NCI-H1930 (cell line): ENCODE measurements around the gene ABLIM2.
"Not testable (repeated sequence)": the region's sequence is repeated elsewhere in the genome, so short reads cannot be mapped to it uniquely, and the experiment has no call there.

Source experiments
- DNase-seq, 2 experiments: peaks; one replicate each; lab custom pipeline; 2025; lab: John Stamatoyannopoulos, UW

The ABLIM2 gene

DNA sequence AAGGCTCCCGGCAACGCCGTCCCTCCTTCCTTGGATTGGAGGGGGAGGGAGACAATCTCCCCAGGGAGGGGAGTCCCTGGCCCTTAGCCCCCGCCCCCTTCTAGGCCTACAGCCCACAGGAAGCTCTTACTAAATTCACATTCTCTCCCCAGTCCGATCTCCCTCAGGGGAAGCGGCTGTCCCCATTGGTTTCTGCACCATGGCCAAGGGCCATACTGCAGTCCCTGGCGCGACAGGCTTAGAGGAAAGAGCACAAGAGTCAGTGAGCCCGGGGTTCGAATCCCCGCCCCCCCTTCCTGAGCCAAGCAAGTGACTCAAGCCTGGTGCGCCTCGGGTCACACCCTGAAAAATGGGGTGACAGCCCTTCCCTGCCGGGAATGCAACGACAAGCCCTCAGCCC lies 1.1 kb downstream of the ABLIM2 start:
- DNase-seq: no peak

DNA sequence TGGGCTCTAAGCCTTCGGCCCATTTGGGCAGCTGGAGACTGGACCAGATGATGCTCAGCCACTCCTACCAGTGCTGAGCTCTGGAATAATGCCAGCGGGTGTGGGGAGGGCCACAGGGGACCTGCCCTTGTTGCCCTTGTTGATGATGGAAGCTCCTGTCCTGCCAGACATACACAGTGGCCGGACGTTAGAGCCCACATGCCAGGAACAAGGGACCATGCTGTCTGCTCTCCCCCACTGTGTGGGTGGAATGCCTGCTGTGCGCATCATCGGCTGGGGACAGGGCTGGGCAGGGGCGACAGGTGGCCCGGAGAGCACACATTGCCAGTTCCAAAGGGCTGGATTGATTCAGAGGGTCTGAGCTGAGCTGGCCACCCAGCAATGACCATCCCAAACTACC lies 2.0 kb downstream of the ABLIM2 start:
- no peak for DNase-seq

DNA sequence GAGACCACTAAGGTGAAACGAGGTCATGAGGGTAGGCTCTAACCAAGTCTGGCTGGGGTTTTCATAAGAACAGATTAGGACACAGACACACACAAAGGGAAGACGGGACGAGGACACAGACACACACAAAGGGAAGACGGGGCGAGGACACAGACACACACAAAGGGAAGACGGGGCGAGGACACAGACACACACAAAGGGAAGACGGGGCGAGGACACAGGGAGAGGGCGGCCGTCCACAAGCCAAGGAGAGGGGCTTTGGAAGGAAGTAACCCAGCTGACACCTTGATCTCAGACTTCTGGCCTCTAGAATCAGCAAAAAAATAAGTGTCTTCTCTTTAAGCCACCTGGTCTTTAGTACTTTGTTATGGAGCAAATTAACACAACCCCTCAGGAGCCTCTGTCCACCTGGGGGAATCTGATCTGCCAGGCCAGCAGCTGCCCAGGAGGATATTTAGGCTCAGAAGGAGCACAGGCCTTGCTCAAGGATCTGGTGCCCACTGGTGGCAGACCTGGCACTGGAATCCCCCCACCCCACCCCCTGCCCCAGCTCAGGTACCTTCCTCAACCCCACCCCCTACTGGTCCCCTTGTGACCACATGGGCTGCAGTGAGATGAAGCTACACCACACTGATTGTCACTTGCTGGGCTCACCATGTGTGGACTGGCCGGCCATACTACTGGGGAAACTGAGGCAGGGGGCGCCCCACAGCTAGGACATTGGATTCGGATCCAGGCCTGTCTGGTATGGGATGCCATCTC lies 2.8 kb downstream of the ABLIM2 start:
- DNase-seq: no peak

GRCh38 chr4:8155048-8155447 lies 3.6 kb downstream of the ABLIM2 start:
- no peak for DNase-seq

- DNase-seq: no peak
These were observed 5.2 kb downstream of the ABLIM2 start for GRCh38 chr4:8153441-8153840.

DNA sequence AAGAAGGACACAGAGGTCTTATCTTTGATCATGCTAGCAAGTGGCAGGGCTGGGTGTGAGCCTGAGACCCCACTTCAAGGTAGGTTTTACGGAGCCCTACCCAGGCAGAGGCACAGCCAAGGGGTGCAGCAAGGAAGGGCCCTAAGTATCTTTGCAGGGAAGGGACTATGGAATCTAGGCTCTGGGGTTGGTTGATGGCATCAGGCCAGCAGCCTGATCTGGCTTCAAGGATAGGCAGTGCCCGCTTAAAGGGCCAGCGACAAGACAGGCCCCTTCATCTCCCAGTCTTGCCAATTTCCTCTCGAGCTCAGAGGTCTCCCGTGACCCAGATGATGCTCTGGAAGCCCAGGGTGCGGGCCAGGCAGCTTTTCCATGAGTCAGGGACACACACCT lies 5.8 kb downstream of the ABLIM2 start:
- DNase-seq: no peak

- no peak for DNase-seq
These were observed 6.3 kb downstream of the ABLIM2 start for GRCh38 chr4:8152090-8152864.

DNA sequence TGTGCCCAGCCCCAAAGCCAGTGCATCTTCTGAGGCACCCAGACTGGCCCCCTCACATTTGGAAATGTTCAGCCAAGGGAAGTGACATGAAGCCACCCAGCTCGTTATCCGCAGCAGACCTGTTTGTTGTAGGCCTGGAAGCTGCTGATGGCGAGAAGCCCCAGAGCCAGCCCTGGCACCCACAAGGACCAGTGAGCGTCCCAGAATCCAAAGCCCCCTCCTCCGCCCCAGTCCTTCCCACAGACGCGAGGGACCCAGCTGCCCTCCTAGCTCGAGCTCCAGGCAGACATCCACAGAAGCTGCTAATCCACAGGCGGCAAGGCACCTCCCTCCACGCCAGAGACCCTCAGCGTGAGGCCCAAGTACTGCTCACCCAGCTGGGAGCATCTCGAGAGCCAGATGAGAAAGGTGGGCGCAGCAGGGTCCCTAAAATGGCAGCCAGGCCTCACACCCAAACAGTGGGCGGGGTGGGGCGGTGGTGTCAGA lies 7.4 kb downstream of the ABLIM2 start:
- no peak for DNase-seq

GRCh38 chr4:8150152-8151090 lies 8.2 kb downstream of the ABLIM2 start:
- no peak for DNase-seq

GRCh38 chr4:8149664-8150063 lies 8.9 kb downstream of the ABLIM2 start:
- no peak for DNase-seq

GRCh38 chr4:8148785-8149435 lies 9.7 kb downstream of the ABLIM2 start:
- DNase-seq: no peak

- DNase-seq: no peak
These were observed 10.5 kb downstream of the ABLIM2 start for GRCh38 chr4:8148159-8148558.

GRCh38 chr4:8147231-8147970 lies 11.2 kb downstream of the ABLIM2 start:
- DNase-seq: no peak

DNA sequence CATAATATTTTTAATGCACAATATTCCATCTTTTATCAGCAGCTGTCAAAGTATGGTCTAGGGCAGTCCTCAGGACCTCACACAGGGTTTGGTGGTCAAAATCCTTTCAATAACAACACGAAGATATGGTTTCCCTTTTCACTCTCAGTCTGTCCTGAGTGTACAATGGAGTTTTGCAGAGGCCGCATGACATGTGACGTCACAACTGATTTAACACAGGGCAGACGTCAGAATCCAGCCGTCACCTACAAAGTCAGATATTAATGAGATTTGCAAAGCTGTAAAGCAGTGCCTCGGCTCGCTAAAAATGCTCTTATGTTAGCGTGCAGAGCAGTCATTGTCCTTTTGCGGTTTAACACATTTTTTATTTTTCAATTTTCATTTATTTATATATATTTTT lies 12.5 kb downstream of the ABLIM2 start:
- no peak for DNase-seq

- DNase-seq: no peak
These were observed 14.3 kb downstream of the ABLIM2 start for GRCh38 chr4:8144359-8144758.

GRCh38 chr4:8143392-8144140 lies 15.0 kb downstream of the ABLIM2 start:
- no peak for DNase-seq

DNA sequence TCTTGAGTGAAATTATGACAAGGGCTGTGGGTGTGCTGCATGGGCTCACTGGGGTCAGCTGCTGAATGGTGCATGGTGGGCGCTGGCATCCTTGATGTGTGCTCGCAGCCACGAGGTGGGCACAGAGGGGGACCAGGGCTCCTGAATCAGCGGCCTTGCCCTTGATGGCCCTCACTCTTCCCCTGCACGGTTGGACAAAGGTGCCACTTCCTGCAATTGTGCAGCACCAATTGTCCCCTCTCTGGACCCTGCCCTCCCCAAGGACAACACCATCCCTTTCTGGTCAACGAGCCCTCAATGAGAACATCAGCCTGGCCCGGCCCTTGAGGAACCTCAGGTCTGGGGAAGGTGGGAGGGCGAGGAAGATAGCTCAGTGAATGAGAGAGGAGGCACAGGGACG lies 16.1 kb downstream of the ABLIM2 start:
- DNase-seq: no peak

DNA sequence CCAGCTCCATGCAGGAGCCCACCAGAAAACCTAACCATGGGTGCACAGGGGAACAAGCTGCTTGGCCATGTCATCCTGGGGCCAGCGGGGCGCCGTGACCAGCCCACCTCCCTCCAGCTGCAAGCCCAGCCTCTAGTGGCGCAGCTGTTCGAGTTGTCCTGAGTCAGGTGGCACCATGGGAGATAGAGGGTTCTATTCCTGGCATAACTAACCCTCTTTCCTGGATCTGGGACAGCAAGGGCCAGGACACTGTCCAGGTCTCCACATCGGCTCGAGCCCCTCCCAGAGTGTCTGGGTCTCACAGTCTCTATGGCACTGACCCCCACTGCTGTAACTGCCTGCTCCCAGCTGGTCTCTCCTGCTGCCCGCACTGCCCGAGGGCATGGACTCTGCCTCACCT lies 16.7 kb downstream of the ABLIM2 start:
- no peak for DNase-seq

DNA sequence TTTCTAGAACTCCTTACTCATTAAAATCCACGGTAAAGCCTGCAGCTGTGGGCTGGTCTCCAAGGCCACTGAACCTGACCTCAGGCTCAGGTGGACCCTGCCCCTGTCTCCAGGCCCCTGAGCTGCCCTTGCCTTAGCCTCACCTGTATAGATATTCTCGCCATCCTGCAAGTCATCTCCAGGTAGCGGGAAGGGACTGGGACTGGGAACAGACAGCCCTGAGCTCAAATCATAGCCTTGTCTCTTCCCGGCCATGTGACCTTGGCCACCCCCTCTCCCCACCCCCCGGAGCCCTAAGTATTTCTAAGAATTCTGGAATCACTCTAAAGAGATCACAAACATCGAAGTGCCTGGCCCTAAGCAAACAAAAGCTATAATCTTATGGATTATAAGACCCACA lies 17.7 kb downstream of the ABLIM2 start:
- no peak for DNase-seq

DNA sequence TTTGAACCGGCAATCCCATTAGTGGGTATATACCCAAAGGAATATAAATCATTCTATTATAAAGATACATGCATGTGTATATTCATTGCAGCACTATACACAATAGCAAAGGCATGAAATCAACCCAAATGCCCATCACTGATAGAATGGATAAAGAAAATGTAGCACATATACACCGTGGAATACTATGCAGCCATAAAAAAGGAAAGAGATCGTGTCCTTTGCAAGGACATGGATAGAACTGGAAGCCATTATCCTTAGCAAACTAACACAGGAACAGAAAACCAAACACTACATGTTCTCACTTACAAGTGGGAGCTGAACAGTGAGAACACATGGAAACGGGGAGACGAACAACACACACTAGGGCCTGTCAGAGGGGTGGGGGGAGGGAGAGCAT lies 18.9 kb downstream of the ABLIM2 start:
- DNase-seq: not testable (repeated sequence)
